H9 (cell line): ENCODE measurements around the gene MAP4K3. TPM values are rescaled to one million over a fixed set of nuclear protein-coding genes. Genes with fewer than 3 reads are reported as not detected.
"Not testable (repeated sequence)": the region's sequence is repeated elsewhere in the genome, so short reads cannot be mapped to it uniquely, and the experiment has no call there.

Experiments used
- DNase-seq: peaks from one replicate; pipeline ENCODE4 v3.0.0-alpha.2; 2017
- H2AFZ ChIP-seq: one replicate; pipeline ENCODE4 v1.6.1; 2013; ENCODE audit warnings: mild to moderate bottlenecking, low read length, control low read depth, moderate library complexity
- H2AK5ac ChIP-seq: 2 replicates; pipeline ENCODE4 v1.6.1; 2013; ENCODE audit warnings: low read length, control low read depth, mixed read lengths; ENCODE audit not compliant: insufficient read length
- H2BK120ac ChIP-seq: one replicate; pipeline ENCODE4 v1.6.1; 2013; ENCODE audit warnings: low read depth, mild to moderate bottlenecking, low read length, control low read depth, inconsistent platforms; ENCODE audit not compliant: poor library complexity, severe bottlenecking
- H2BK12ac ChIP-seq: 2 replicates; pipeline ENCODE4 v1.6.1; 2013; ENCODE audit warnings: low read length, control low read depth, mixed read lengths, low read depth; ENCODE audit not compliant: insufficient read length
- H2BK15ac ChIP-seq: 2 replicates; pipeline ENCODE4 v1.6.1; 2013; ENCODE audit warnings: low read depth, low read length, control low read depth
- H2BK20ac ChIP-seq: one replicate; pipeline ENCODE4 v1.6.1; 2013; ENCODE audit warnings: low read depth, mild to moderate bottlenecking, low read length, control low read depth, inconsistent platforms; ENCODE audit not compliant: poor library complexity, severe bottlenecking
- H2BK5ac ChIP-seq: 2 replicates; pipeline ENCODE4 v1.6.1; 2013; ENCODE audit warnings: low read length, control low read depth, mixed read lengths; ENCODE audit not compliant: insufficient read length
- H3K14ac ChIP-seq: 2 replicates; pipeline ENCODE4 v1.6.1; 2013; ENCODE audit warnings: low read length, control low read depth; ENCODE audit not compliant: insufficient read depth
- H3K18ac ChIP-seq: 2 replicates; pipeline ENCODE4 v1.6.1; 2013; ENCODE audit warnings: low read depth, mild to moderate bottlenecking, mixed read lengths, low read length, control low read depth; ENCODE audit not compliant: insufficient read length
- H3K23ac ChIP-seq: 2 replicates; pipeline ENCODE4 v1.6.1; 2013; ENCODE audit warnings: low read length, control low read depth, mixed read lengths, low read depth; ENCODE audit not compliant: insufficient read length
- H3K23me2 ChIP-seq: 2 replicates; pipeline ENCODE4 v1.6.1; 2013; ENCODE audit warnings: low read depth, mild to moderate bottlenecking, mixed read lengths, low read length, control low read depth; ENCODE audit not compliant: insufficient read length, poor library complexity, severe bottlenecking
- H3K27ac ChIP-seq: 2 replicates; pipeline ENCODE4 v1.5.1; 2013; ENCODE audit warnings: low read length, control low read depth, mixed read lengths, low read depth; ENCODE audit not compliant: insufficient read length
- H3K27me3 ChIP-seq: 2 replicates; pipeline ENCODE4 v1.6.1; 2013; ENCODE audit warnings: low read length, control low read depth, inconsistent platforms; ENCODE audit not compliant: insufficient read depth
- H3K4ac ChIP-seq: 2 replicates; pipeline ENCODE4 v1.6.1; 2013; ENCODE audit warnings: low read depth, mild to moderate bottlenecking, control low read depth, inconsistent platforms, low read length, moderate library complexity
- H3K4me1 ChIP-seq: 2 replicates; pipeline ENCODE4 v1.6.1; 2013; ENCODE audit warnings: low read length, control low read depth, inconsistent platforms; ENCODE audit not compliant: insufficient read depth
- H3K4me2 ChIP-seq: 2 replicates; pipeline ENCODE4 v1.6.1; 2013; ENCODE audit warnings: low read length, control low read depth, mixed read lengths; ENCODE audit not compliant: insufficient read length, insufficient read depth
- H3K56ac ChIP-seq: 2 replicates; pipeline ENCODE4 v1.6.1; 2013; ENCODE audit warnings: low read depth, mild to moderate bottlenecking, mixed read lengths, low read length, control low read depth; ENCODE audit not compliant: insufficient read length
- H3K79me1 ChIP-seq: 2 replicates; pipeline ENCODE4 v1.6.1; 2013; ENCODE audit warnings: low read depth, mild to moderate bottlenecking, moderate library complexity, low read length, control low read depth, inconsistent platforms; ENCODE audit not compliant: insufficient read depth, poor library complexity, severe bottlenecking
- H3K79me2 ChIP-seq: 2 replicates; pipeline ENCODE4 v1.6.1; 2013; ENCODE audit warnings: low read length, control low read depth, inconsistent platforms; ENCODE audit not compliant: insufficient read depth
- H3K9ac ChIP-seq: 2 replicates; pipeline ENCODE4 v1.6.1; 2013; ENCODE audit warnings: low read length, control low read depth, mixed read lengths; ENCODE audit not compliant: insufficient read length; ENCODE audit errors: extremely low read depth
- H3K9me3 ChIP-seq: one replicate; pipeline ENCODE4 v1.6.1; 2013; ENCODE audit warnings: low read depth, low read length, inconsistent platforms; ENCODE audit not compliant: control insufficient read depth
- H3T11ph ChIP-seq: one replicate; pipeline ENCODE4 v1.6.1; 2013; ENCODE audit warnings: mild to moderate bottlenecking, low read length, control low read depth, inconsistent platforms
- H4K20me1 ChIP-seq: one replicate; pipeline ENCODE4 v1.6.1; 2013; ENCODE audit not compliant: control insufficient read depth, insufficient read length, insufficient read depth
- H4K5ac ChIP-seq: 2 replicates; pipeline ENCODE4 v1.6.1; 2013; ENCODE audit warnings: low read depth, mild to moderate bottlenecking, mixed read lengths, low read length, control low read depth; ENCODE audit not compliant: insufficient read length
- H4K8ac ChIP-seq: replicated peaks from 2 replicates; pipeline ENCODE4 v1.6.1; 2013; ENCODE audit warnings: low read length, control low read depth, mixed read lengths, low read depth; ENCODE audit not compliant: insufficient read length
- H4K91ac ChIP-seq: 2 replicates; pipeline ENCODE4 v1.6.1; 2013; ENCODE audit warnings: low read depth, mild to moderate bottlenecking, moderate library complexity, mixed read lengths, low read length, control low read depth; ENCODE audit not compliant: insufficient read length
- H3K27ac Mint-ChIP-seq, 3 experiments: 2 replicates in 2 of 3; 3 replicates in 1 of 3; pipeline ENCODE4 v1.8.0; 2020 to 2021; ENCODE audit warnings: mixed read lengths in 3 of 3, mild to moderate bottlenecking in 1 of 3, moderate library complexity in 1 of 3
- H3K27me3 Mint-ChIP-seq: 2 replicates; pipeline ENCODE4 v1.8.0; 2021; ENCODE audit warnings: low read depth, mild to moderate bottlenecking, moderate library complexity, mixed read lengths
- H3K36me3 Mint-ChIP-seq, 3 experiments: 2 replicates in 2 of 3; 3 replicates in 1 of 3; pipeline ENCODE4 v1.8.0; 2020 to 2021; ENCODE audit warnings: low read depth in 3 of 3, mixed read lengths in 3 of 3; ENCODE audit not compliant: insufficient read depth in 1 of 3
- H3K4me1 Mint-ChIP-seq, 2 experiments: 2 replicates each; pipeline ENCODE4 v1.8.0; 2020; ENCODE audit warnings: mixed read lengths in 2 of 2
- H3K4me3 Mint-ChIP-seq, 2 experiments: 2 replicates in 1 of 2; 3 replicates in 1 of 2; pipeline ENCODE4 v1.8.0; 2020 to 2021; ENCODE audit warnings: mild to moderate bottlenecking in 2 of 2, mixed read lengths in 2 of 2, moderate library complexity in 1 of 2
- H3K9me3 Mint-ChIP-seq, 2 experiments: 2 replicates in 1 of 2; 3 replicates in 1 of 2; pipeline ENCODE4 v1.8.0; 2020; ENCODE audit warnings: mild to moderate bottlenecking in 2 of 2, mixed read lengths in 2 of 2, moderate library complexity in 1 of 2
- whole genome bisulfite sequencing: extraction: QIAGEN DNeasy Blood & Tissue Kit; methylation state at CpG from one replicate; pipeline ENCODE4 v1.1.7; 2013; ENCODE audit warnings: missing lambda C conversion rate, low lambda C conversion rate, mixed read lengths; ENCODE audit not compliant: insufficient read length; ENCODE audit errors: extremely low coverage; 5-methylcytosine and 5-hydroxymethylcytosine counted together
- total RNA-seq: library from RNA; stranded (reverse); gene quantifications from 2 replicates; pipeline ENCODE4 v1.2.1, GENCODE V29; 2021
- TF ChIP-seq, protein P1 (sequence below): fragments of 200-600 bp; sonication (generic); conservative IDR thresholded peaks from 3 replicates; pipeline ENCODE4 v1.8.0; 2021; ENCODE audit warnings: antibody characterized with exemption, mild to moderate bottlenecking

The MAP4K3 gene
- total RNA-seq, 1 experiment from 2014 or later = 37.9 TPM

DNA sequence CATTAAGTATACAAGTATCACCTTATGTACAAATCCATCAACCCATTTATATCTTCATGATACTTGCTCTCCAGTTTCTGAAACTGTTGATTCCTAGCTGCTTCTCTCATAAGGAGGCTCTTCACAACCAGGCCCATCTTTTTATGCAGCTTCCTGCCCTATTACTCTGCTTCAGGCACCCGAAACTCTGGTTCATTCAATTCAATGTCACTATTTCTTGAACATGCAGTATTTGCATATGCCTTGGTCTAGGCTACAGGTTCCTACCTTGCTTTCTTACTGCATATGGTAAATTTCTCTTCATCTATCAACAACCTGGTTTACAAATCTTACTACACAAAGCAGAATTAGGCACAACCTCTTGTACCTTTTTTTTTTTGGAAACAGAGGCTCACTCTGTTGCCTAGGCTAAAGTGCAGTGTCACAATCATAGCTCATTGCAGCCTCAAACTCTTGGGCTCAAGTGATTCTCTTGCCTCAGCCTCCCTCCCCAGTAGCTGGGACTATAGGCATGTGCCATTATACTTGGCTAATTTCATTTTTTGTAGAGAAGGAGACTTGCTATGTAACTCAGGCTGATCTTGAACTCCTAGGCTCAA lies 190.6 kb downstream of the MAP4K3 start:
- Histone ChIP-seq H2BK20ac (no peak overlapping the region), H3K9me3 (peaks cover 8% of the 10 kb centered on the region), H3K27me3 (no peaks in the 10 kb centered on the region), H3K9ac (no peak overlapping the region), H2BK15ac (no peak overlapping the region), H2BK5ac (no peak overlapping the region), H3K56ac (no peak overlapping the region), H4K91ac (no peak overlapping the region), H3K23ac (no peak overlapping the region), H2AK5ac (no peak overlapping the region), H2AFZ (no peak overlapping the region), H3K4me1 (no peaks in the 10 kb centered on the region), H3K79me1 (no peaks in the 10 kb centered on the region), H3T11ph (no peak overlapping the region), H2BK12ac (no peak overlapping the region), H4K20me1 (no peaks in the 10 kb centered on the region), H3K27ac (no peak overlapping the region), H4K8ac (no peak overlapping the region), H2BK120ac (no peak overlapping the region), H3K4ac (no peak overlapping the region), H3K18ac (no peak overlapping the region), H3K23me2 (no peaks in the 10 kb centered on the region), H4K5ac (no peak overlapping the region), H3K79me2 (no peaks in the 10 kb centered on the region), H3K14ac (no peak overlapping the region), H3K4me2 (no peak overlapping the region)
- TF ChIP-seq, protein P1, sequence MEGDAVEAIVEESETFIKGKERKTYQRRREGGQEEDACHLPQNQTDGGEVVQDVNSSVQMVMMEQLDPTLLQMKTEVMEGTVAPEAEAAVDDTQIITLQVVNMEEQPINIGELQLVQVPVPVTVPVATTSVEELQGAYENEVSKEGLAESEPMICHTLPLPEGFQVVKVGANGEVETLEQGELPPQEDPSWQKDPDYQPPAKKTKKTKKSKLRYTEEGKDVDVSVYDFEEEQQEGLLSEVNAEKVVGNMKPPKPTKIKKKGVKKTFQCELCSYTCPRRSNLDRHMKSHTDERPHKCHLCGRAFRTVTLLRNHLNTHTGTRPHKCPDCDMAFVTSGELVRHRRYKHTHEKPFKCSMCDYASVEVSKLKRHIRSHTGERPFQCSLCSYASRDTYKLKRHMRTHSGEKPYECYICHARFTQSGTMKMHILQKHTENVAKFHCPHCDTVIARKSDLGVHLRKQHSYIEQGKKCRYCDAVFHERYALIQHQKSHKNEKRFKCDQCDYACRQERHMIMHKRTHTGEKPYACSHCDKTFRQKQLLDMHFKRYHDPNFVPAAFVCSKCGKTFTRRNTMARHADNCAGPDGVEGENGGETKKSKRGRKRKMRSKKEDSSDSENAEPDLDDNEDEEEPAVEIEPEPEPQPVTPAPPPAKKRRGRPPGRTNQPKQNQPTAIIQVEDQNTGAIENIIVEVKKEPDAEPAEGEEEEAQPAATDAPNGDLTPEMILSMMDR = no peak
- H3K27ac Mint-ChIP-seq = no peak overlapping the region
- H3K27me3 Mint-ChIP-seq = no peaks in the 10 kb centered on the region
- no peak overlapping the region for H3K4me3 Mint-ChIP-seq
- H3K9me3 Mint-ChIP-seq = peaks cover 7 to 8% of the 10 kb centered on the region in 2 experiments
- DNase-seq = no peak
- peaks cover 19 to 26% (median 24%) of the 10 kb centered on the region in 3 experiments for H3K36me3 Mint-ChIP-seq
- no CpG with 5 or more reads among the region's 1 CpG for WGBS
- peaks cover 3 to 19% of the 10 kb centered on the region in 2 experiments for H3K4me1 Mint-ChIP-seq

DNA sequence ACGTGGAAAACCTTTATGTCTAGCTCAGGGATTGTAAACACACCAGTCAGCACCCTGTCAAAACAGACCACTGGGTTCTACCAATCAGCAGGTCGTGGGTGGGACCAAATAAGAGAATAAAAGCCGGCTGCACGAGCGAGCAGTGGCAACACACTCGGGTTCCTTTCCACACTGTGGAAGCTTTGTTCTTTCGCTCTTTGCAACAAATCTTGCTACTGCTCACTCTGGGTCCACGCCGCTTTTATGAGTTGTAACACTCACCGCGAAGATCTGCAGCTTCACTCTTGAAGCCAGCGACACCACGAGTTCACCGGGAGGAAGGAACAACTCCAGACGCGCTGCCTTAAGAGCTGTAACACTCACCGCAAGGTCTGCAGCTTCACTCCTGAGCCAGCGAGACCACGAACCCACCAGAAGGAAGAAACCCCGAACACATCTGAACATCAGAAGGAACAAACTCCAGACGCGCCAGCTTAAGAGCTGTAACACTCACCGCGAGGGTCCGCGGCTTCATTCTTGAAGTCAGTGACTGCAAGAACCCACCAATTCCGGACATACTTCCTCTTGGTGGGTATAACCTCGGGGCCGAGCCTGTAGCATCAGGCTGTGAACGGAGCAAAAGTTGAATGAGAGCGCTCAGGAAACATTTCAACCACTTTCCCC lies 192.0 kb downstream of the MAP4K3 start:
- not testable (repeated sequence) for H3K23ac ChIP-seq, H3T11ph ChIP-seq, H2BK120ac ChIP-seq, H4K91ac ChIP-seq, H4K8ac ChIP-seq, H3K23me2 ChIP-seq, H3K9ac ChIP-seq, H2BK20ac ChIP-seq, H2AK5ac ChIP-seq, H3K4ac ChIP-seq, H3K14ac ChIP-seq, H3K56ac ChIP-seq, H4K5ac ChIP-seq, H3K27me3 Mint-ChIP-seq, DNase-seq, H4K20me1 ChIP-seq, H3K4me1 ChIP-seq, H3K27ac ChIP-seq, H3K79me1 ChIP-seq, H3K4me2 ChIP-seq, H2BK12ac ChIP-seq, H3K18ac ChIP-seq, H2AFZ ChIP-seq, H3K79me2 ChIP-seq, H3K4me3 Mint-ChIP-seq, H3K9me3 Mint-ChIP-seq, H2BK5ac ChIP-seq, H3K9me3 ChIP-seq, H3K27me3 ChIP-seq, H2BK15ac ChIP-seq
- WGBS = no CpG with 5 or more reads among the region's 31 CpGs
- Mint-ChIP-seq H3K27ac (peak overlapping the region; percentile 9 to 65 (median 53); a peak in 5 of 7 replicates), H3K4me1 (peaks cover 7 to 27% of the 10 kb centered on the region in 2 experiments), H3K36me3 (peaks cover 7 to 13% (median 10%) of the 10 kb centered on the region in 3 experiments; a peak in 6 of 7 replicates)
